B cell (primary cell): Measurements from ENCODE around the gene HINT3.

Experiments used
- EZH2 ChIP-seq: IDR thresholded peaks from 2 replicates; pipeline ENCODE4 v1.6.1; 2012; ENCODE audit warnings: borderline replicate concordance, low read depth, mild to moderate bottlenecking, moderate library complexity, low read length; ENCODE audit not compliant: insufficient read depth, poor library complexity, severe bottlenecking
- TF ChIP-seq, protein P1 (sequence below): fragments of 200-600 bp; IDR thresholded peaks from one replicate; pipeline ENCODE4 v1.8.0; 2022; ENCODE audit warnings: antibody characterized with exemption, mild to moderate bottlenecking

DNA sequence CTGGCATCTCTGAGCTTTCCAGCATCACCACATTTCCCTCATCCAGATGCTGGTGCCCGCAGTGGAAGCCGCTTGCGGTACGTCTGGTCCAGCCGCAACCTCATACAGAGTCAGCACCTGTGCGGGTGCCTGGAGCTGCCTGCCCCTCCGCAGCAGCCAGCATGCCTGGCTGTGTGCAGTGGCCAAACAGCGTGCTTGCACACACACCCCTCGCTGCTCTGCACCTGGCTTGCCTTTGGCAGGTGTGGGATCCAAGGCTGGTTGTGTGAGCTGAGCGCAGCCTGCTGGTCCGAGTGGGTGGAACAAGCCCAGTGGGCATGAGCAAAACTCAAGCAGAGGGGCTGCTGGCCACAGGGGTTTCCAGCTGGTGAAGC, 3.1 kb upstream of the HINT3 start:
- TF ChIP-seq, protein P1, sequence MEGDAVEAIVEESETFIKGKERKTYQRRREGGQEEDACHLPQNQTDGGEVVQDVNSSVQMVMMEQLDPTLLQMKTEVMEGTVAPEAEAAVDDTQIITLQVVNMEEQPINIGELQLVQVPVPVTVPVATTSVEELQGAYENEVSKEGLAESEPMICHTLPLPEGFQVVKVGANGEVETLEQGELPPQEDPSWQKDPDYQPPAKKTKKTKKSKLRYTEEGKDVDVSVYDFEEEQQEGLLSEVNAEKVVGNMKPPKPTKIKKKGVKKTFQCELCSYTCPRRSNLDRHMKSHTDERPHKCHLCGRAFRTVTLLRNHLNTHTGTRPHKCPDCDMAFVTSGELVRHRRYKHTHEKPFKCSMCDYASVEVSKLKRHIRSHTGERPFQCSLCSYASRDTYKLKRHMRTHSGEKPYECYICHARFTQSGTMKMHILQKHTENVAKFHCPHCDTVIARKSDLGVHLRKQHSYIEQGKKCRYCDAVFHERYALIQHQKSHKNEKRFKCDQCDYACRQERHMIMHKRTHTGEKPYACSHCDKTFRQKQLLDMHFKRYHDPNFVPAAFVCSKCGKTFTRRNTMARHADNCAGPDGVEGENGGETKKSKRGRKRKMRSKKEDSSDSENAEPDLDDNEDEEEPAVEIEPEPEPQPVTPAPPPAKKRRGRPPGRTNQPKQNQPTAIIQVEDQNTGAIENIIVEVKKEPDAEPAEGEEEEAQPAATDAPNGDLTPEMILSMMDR, result no peak
- no peak for TF ChIP-seq EZH2
